Measurements from ENCODE around the gene A4GALT.
"Not testable (repeated sequence)": the region's sequence is repeated elsewhere in the genome, so short reads cannot be mapped to it uniquely, and the experiment has no call there.

A4GALT gene

DNA sequence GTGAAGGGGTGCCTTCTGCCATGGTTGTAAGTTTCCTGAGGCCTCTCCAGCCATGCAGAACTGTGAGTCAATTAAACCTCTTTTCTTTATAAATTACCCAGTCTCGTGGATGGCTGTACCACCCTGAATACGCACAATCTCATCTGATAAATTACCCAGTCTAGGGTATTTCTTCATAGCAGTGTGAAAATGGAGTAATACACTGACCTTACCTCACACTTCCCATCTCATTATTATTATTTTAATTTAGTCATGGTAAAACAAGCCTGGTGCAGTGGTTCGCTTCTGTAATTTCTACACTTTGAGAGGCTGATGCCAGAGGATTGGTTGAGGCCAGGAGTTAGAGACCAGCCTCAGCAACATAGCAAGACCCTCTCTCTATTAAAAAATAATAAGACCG lies 41.0 kb downstream of the A4GALT start:
- DNase-seq = no peak

DNA sequence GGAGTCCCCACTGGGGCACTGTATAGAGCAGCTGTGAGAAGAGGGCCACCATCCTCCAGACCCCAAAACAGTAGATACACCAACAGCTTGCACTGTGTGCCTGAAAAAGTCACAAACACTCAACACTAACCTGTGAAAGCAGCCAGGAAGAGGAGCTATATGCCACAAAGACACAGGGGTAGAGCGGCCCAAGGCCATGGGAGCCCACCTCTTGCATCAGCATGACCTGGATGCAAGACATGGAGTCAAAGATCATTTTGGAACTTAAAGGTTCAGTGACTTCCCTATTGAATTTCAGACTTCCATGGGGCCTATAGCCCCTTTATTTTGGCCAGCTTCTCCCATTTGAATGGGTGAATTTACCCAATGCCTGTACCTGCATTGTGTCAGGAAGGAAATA lies 41.8 kb downstream of the A4GALT start:
- DNase-seq = no peak

DNA sequence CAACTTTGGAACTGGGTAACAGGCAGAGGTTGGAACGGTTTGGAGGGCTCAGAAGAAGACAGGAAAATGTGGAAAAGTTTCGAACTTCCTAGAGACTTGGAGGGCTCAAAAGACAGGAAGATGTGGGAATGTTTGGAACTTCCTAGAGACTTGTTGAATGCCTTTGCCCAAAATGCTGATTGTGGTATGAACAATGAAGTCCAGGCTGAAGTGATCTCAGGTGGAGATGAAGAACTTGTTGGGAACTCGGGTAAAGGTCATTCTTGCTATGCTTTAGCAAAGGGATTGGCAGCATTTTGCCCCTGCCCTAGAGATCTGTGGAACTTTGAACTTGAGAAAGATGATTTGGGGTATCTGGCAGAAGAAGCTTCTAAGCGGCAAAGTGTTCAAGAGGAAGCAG lies 42.7 kb downstream of the A4GALT start:
- DNase-seq = not testable (repeated sequence)

DNA sequence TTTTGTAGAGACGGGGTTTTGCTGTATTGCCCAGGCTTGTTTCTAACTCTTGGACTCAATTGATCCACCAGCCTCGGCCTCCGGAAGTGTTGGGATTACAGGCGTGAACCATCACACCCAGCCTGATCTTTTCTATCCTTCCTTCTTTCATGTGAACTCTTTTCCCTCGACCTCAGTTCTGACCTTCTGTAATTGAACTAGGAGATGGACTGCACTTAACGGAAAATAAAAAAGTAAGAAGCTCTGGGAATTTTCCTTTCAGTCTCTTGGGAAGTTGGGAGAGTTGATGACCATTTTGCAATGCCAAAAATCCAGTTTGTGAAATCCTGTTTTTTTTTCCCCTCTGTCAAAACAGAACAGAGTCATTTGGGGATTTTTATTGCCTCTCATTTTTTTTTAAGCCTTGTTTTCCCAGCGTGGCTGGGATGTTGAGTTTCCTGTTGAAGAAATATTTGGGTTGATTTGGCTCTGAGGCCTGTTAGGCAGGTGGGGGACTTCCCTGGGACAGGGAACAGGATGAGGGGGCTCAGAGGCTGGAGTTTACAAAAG lies 44.5 kb downstream of the A4GALT start:
- DNase-seq = no peak

DNA sequence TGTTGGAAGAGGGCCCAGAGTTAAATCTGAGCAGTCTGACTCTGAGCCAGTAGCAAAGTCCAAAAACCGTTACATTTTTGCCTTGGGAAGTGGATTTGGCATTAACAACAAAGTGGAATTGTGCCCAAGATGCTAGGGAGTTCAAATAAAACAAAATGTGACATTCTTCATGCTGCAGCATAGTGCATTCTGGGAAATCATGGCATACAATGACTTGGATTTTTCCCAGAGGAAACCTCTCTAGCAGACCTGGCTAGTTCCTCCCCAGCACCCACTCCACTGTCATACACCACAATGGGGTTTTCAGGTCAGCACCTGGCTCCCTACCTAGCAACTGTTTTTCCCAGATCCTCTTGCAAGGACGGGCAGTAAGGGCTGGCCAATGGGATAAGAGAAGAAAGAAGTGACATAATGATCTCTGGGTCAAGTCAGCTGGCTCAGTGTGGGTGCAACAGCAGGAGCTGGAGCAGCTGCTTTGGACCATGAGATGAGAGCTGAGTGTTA lies 46.7 kb downstream of the A4GALT start:
- no peak for DNase-seq

DNA sequence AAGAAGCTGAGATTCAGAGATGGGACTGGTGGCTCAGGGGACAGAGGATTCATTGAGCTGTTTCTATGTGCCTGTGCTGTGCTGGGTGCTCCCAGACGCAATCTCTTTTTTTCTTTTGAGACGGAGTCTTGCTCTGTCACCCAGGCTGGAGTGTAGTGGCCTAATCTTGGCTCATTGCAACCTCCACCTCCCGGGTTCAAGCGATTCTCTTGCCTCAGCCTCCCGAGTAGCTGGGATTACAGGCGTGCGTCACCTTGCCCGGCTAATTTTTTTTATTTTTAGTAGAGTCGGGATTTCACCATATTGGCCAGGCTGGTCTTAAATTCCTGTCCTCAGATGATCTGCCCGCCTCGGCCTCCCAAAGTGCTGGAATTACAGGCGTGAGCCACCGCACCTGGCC lies 47.6 kb downstream of the A4GALT start:
- not testable (repeated sequence) for DNase-seq

DNA sequence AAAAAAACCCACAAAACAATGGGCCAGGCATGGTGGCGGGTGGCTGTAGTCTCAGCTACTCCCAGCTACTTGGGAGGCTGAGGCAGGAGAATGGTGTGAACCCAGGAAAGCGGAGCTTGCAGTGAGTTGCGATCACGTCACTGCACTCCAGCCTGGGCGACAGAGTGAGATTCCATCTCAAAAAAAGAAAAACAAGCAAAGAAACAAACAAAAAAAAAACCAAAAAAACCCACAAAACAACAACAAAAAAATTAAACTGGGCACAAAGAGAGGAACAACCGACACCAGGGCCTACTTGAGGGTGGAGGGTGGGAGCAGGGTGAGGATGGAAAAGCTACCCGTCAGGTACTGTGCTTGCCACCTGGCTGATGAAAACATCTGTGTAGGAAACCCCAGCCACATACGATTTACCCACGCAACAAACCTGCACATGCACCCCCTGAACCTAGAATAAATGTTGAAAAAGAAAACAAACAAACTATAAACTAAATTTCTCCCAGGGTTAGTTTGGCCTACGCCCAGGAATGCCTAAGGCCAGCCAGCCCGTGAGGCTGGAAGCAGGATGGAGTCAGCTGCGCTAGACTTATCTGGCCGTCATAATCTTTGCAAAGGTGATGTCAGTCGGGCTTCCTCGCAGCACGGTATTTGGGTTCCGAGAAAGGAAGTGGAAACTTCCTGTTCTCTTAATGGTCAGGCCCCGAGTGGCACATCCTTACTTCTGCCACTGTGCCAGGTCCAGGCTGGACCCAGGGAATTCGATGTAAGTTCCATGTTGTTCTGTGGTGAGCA lies 49.6 kb downstream of the A4GALT start:
- no peak for DNase-seq

DNA sequence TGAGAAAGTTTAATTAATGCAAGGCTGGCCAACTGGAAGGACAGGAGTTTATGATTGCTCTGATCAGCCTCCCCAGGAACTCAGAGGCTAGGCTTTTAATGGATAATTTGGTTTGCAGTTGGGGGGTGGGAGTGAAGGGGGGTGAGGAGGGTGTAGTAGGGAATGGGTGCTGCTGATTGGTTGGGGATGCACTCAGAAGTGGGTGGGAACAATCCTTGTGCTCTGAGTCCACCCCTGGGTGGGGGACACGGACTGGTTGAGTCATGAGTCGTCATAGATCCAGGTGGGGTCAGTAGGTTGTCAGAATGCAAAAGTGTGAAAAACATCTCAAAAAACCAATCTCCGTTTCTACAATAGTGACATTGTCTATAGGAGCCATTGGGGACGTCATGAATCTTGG lies 50.6 kb downstream of the A4GALT start:
- no peak for DNase-seq

DNA sequence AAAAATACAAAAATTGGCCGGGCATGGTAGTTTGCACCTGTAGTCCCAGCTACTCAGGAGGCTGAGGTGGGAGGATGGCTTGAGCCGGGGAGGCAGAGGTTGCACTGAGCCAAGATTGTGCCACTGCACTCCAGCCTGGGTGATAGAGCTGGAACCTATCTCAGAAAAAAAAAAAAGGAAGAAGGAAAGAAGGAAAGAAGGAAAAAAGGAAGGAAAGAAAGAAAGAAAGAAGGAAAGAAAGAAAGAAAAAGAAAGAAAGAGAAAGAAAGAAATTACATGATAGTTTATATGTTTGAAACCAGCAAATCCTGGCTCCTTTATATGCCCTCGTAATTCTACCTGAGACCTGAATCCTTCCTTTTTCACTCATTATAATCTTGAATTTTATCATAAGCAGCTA lies 54.3 kb downstream of the A4GALT start:
- not testable (repeated sequence) for DNase-seq

DNA sequence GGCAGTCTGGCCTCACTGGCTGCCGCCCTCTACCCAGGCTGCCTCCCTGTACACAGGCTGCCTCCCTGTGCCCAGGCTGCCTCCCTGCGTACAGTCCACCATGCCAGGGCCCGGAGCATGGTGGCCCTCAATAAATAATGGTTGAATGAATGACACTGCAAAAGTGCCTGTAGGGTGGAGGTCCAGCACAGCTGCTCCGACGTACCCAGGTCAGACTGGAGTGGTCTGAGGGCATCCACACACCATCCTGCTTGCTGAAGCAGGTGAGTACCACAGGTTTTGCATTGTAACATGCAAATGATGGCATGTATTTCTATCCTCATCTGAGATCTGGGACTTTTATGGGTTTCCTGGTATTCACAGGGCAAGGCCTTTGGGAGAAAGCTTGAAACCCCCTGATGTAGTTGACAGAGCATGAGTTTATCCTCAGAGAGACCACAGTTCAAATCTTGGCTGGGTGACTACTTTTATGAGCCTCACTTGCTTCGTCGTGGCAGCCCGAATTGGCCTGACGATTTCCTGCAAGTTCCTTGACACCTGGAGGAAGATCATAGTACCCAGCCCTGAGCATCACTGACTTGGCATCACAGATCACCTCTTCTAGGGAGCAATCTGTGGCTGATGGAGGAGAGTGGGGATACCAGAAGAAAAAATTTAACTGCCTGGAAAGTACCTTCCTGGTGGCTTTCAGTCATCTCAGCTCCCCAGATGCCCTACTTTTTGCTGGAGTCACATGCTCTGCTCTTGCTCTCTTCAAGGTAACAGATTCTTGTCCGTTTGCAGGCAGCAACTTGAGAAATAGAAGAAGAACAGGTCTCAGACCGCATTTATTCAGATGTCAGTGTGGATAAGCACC lies 55.5 kb downstream of the A4GALT start:
- DNase-seq = no peak

DNA sequence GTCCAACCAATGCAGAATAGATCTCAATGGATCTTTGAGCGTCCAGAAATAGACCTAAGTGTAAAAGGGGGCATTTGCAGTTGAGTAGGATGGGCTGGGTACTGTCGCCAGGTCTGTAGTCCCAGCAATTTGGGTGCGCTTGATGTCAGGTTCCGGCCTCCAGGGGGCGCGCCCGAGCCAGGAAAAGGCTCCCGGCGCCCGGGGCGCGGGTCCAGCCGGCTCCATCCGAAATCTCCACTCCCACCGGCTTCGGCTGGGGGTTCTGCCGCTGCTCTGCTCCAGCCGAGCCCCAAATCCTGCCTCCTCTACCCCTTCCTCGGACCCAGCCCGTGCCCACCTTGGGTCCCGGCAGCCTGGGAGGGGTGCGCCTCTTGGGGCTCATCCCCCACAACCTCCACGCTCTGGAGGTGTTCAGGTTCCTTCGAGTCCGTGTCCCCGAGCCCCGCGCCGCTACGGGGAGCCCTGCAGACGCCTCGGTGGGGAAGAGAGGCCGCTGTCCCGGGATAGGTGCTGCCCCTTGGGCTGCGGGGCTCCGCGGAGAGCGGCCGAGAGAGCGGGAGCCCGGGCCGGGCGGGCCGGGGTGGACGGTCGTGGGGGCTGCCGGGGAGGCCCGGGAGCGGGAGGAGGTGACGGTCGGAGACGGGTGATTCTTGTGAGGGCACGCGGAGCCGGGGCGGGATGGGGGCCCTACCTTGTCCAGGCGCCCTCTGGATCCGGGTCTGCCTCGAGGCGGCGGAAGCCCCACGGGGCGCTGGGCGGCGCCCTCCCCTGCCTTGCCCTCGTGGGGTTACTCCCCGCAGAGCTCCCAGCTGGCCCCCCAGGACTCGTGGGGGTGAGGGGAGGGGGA lies 58.5 kb downstream of the A4GALT start:
- peak; percentile 64 to 75 (median 70) for DNase-seq

DNA sequence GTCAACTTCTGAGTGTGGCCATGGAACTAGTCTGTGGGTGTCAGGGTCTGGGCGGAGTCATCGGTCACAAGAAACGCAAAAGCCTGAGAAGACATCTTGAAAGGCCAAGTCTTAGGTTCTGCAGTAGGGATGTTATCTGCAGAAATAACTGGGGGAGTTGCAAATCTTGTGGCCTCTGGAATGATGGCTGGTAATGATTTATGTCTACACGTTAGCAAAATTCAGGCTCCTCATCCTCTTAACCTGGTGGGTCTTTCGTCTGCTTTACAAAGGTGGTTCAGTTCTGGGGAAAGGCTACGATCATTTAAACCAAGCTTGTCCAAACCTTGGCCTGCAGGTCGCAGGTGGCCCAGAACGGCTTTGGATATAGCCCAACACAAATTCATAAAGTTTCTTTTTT lies 64.1 kb downstream of the A4GALT start:
- no peak for DNase-seq

DNA sequence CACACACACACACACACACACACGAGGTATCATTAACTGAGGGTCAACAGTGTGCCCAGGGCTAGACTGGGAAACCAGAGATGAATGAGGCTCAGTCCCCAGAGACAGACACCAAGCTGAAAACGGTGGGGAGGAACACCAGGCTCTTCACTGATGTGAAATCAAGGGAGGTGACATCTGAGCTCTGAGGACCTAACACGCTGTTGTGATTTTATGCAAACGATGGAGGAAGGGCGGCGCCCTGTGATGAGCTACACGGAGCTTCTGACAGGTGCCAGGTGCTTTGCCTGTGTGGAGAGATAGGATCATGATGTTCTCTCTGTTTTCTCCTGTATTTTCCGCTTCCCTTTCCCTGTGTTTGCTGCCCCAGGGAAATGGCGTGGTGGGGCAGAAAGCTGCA lies 65.0 kb downstream of the A4GALT start:
- DNase-seq = no peak

DNA sequence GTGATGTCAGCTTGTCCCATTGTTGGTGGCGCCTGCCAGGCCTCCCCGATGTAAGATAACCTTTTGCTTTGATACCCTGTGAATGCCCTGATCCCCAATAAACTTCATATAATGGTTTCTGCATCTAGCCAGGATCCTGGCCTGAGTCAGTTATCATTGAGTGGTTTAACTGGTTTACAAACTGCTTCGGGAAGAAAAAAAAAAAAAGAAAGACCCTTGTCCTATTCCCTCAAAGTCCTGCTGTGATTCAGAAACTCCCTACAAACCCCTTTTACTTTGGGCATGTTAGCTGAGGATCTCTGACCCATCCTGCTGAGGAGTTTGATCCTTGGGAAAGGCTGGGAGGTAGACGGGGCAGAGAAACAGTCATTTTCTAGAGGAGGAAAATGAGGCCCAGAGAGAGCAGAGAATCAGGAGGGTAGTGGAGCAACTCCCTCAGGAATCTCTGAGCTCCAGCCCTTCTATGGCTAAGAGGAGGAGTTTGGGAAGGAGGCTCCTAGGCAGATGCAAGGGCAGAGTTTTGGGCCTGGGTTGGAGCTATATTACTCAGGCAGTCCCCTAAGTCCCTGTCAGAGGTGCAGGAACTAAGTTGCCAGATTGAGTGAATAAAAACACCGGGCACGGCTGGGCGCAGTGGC lies 66.1 kb downstream of the A4GALT start:
- no peak for DNase-seq

DNA sequence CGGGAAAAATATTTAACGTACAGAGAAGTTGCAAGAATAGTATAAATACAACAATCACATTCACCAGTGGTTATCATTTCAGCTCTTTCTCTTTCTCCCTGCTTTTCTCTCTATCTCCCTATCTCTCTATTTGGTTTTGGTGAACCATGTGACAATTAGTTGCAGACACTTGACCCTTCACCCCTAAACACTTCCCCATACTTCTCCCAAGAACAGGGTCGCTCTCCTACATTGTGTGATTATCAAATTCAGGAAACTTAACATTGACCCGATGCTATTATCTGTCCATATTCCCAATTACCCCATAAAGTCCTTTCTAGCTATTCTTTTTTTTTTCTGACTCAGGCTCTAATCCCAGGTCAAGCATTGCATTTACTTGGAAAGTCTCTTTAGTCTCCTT lies 66.7 kb downstream of the A4GALT start:
- DNase-seq = no peak

DNA sequence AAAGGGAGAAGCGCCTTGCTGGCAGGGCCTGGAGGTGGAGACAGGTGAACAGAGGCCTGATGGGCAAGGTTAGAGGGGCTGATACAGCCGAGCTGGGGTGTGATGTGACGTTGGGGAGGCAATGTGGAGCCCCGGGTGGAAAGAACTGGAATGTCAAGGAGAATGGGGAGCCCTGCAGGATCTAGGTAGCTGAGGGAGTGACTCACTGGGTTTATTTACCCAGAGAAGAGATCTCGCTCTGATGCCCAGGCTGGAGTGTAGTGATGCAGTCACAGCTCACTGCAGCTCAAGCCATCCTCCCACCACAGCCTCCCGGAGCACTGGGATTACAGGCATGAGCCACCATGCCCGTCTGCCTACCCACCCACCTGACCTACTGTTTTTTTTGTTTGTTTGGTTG lies 69.5 kb downstream of the A4GALT start:
- DNase-seq = no peak

DNA sequence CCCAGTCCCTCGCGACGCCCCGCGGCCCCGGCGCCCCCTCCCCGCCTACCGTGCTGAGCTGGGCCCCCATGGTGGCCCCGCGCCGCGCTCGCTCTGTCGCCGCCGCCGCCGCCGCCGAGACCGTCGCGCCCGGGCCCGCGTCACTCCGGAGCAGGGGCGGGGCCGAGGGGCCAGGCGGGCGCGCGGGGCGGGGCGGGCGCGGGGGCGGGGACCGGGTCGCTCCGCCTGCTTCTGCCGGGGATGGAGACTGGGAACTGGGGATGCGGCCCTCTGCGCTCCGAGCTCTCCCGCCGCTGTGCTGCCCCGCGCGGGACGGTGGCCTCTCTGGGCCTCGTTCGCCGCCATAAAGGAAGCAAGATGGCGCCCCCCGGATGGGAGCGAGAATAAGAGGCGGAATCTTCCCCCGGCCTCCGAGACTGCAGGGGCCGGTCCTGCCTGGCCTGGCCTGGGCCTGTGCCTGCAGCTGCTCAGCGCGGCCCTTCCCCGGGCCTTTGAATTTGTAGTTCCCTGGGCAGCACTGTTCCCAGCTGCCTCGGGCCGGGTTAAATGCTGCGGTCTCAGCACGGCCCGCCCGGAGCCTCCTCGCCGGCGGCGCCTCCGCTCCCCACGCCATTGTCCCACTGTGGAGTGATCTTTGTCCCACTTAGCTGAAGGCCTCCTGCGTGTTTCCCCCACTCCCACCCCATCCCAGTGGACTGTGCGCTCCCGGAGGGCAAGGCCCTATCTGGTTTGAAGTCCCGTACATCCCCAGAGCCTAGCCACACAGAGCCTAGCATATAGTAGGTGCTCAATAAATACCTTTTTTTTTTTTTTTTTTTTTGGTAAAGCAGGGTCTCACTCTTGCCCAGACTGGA lies 71.2 kb downstream of the A4GALT start, which contains the start of gene CYB5R3:
Gene CYB5R3 (minus strand): TSS at position 147 of the 854 bp plus-strand sequence. CDS start 77 bp downstream, at position 70.
- DNase-seq = peak; percentile 29 to 69 (median 49)

DNA sequence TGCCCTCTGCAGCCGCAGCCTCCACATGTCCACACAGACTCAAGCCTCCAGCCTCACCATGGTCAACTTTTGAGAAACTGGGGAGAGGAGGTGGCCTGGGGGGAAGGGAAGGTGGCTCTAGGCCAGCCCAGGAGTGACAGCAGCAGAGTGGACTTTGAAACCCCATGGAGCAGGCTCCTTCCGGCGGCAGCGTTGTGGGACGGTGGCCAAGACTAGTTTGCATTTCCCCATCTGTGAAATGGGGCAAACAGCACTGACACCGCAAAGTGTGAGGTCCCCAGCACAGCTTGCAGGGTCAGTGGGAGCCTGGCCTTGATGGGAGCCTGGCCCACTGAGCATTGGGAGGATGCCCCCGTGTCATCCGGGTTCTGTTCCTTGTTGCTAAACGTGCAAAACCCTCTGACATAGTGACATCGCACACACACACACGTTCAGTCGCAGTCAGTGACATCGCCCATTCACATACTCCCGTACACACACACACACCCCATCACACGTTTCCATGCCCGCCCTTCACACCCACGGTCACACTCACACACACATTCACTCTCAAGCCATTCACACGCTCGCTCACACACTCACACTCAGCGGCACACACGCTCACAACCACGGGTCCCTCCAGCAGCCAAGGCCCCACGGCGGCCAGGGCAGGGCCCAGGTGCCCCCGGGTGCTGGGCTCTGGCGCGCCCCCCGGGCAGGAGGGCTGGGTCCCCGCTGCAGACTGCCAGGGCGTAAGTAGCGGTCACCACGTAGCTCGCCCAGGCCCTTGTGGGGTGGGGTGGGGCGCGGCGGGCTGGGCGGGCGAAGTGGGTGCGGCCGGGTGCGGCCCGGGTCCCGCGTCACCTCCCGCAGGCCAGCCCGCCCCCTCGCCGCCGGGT lies 72.1 kb downstream of the A4GALT start:
- DNase-seq = peak in 1 of 4 experiments; percentile 16

DNA sequence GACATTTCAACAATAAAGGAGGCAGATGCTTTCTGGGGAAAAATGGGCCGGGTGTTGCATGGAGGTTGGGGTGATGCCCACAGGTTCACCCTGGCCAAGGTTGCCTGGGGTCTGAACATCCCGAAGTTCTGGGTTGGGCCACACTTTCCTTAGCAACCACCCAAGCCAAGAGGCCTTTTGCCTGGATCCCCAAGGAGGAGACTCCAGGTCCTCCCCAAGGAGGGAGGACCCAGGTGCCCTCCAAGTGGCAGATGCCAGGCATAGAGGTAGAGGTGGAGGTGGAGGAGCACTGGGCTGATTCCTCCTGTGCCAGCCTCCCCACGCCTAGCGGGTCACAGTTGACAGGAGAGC lies 72.7 kb downstream of the A4GALT start:
- no peak for DNase-seq
